Neural crest cell (in vitro differentiated cells): ENCODE results near the gene SPAG17. TPM values are rescaled to one million over a fixed set of nuclear protein-coding genes. Genes with fewer than 3 reads are reported as not detected.
A peak's percentile ranks its signal among the peaks of the same experiment; 100 is the strongest.

ENCODE experiments used
- DNase-seq: peaks from one replicate; pipeline ENCODE4 v3.0.0; 2021; ENCODE audit warnings: low read depth, mixed read lengths, low spot score
- H3K27ac Mint-ChIP-seq: one replicate; pipeline ENCODE4 v1.8.0; 2021; ENCODE audit warnings: mild to moderate bottlenecking, mixed read lengths; ENCODE audit not compliant: unreplicated experiment
- H3K27me3 Mint-ChIP-seq: 2 replicates; pipeline ENCODE4 v1.8.0; 2021; ENCODE audit warnings: low read depth, mild to moderate bottlenecking, mixed read lengths
- H3K36me3 Mint-ChIP-seq: 2 replicates; pipeline ENCODE4 v1.8.0; 2021; ENCODE audit warnings: low read depth, mild to moderate bottlenecking, mixed read lengths
- H3K4me1 Mint-ChIP-seq: 2 replicates; pipeline ENCODE4 v1.8.0; 2021; ENCODE audit warnings: mixed read lengths
- H3K4me3 Mint-ChIP-seq: one replicate; pipeline ENCODE4 v1.8.0; 2021; ENCODE audit warnings: mild to moderate bottlenecking, mixed read lengths
- H3K9me3 Mint-ChIP-seq: 2 replicates; pipeline ENCODE4 v1.8.0; 2021; ENCODE audit warnings: mixed read lengths
- CTCF ChIP-seq: fragments of 200-600 bp; sonication (generic); conservative IDR thresholded peaks from 2 replicates; pipeline ENCODE4 v1.5.0; 2021; ENCODE audit warnings: antibody characterized with exemption, mild to moderate bottlenecking
- total RNA-seq: library from RNA; stranded (reverse); gene quantifications from 2 replicates; pipeline ENCODE4 v1.2.1, GENCODE V29; 2021

Gene SPAG17
- total RNA-seq, 1 donor from 2014 or later: 1.5 TPM

- H3K27ac Mint-ChIP-seq: no peak overlapping the region
- H3K9me3 Mint-ChIP-seq: peaks cover 13% of the 10 kb centered on the region
- H3K4me1 Mint-ChIP-seq: peaks cover 5% of the 10 kb centered on the region
- peaks cover 4% of the 10 kb centered on the region for H3K36me3 Mint-ChIP-seq
- DNase-seq: no peak
- H3K4me3 Mint-ChIP-seq: no peak overlapping the region
- no peaks in the 10 kb centered on the region for H3K27me3 Mint-ChIP-seq
- TF ChIP-seq CTCF: no peak
Measured at GRCh38 chr1:118190561-118190960, 5.5 kb upstream of the SPAG17 start.

- peaks cover 13% of the 10 kb centered on the region for H3K9me3 Mint-ChIP-seq
- no peak overlapping the region for H3K27ac Mint-ChIP-seq
- H3K27me3 Mint-ChIP-seq: no peaks in the 10 kb centered on the region
- no peak for DNase-seq
- no peak for TF ChIP-seq CTCF
- H3K4me3 Mint-ChIP-seq: no peak overlapping the region
- H3K36me3 Mint-ChIP-seq: peaks cover 4% of the 10 kb centered on the region
- H3K4me1 Mint-ChIP-seq: peaks cover 15% of the 10 kb centered on the region
Measured at GRCh38 chr1:118189564-118189963, 4.5 kb upstream of the SPAG17 start.

DNA sequence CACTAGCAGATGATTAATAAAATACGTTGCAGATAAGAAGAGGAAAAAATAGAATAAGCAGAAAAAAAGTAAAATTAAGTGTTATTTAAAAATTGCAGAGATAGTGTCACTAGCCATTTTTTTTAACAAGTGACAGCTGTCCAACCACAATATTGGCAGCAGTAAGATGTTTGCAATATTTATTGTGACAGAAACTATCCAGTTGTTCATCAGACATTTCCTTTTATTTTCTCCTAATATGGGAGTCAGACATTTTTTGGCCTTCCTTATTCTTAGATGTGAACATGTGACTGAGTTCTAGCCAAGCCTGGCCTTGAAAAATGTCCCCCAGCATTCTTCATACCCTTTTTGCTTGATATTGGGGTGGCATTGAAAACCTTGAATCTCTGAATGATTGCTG, 3.4 kb upstream of the SPAG17 start:
- TF ChIP-seq CTCF: no peak
- Mint-ChIP-seq H3K9me3 (peaks cover 10% of the 10 kb centered on the region), H3K36me3 (peaks cover 4% of the 10 kb centered on the region), H3K4me1 (peaks cover 19% of the 10 kb centered on the region), H3K27ac (no peak overlapping the region), H3K27me3 (no peaks in the 10 kb centered on the region), H3K4me3 (no peak overlapping the region)
- DNase-seq: no peak

GRCh38 chr1:118186026-118186425, 998 bp upstream of the SPAG17 start:
- Mint-ChIP-seq H3K36me3 (no peaks in the 10 kb centered on the region), H3K4me3 (no peak overlapping the region), H3K27ac (no peak overlapping the region), H3K4me1 (peaks cover 19% of the 10 kb centered on the region), H3K9me3 (peaks cover 3% of the 10 kb centered on the region), H3K27me3 (no peaks in the 10 kb centered on the region)
- no peak for DNase-seq
- TF ChIP-seq CTCF: no peak

DNA sequence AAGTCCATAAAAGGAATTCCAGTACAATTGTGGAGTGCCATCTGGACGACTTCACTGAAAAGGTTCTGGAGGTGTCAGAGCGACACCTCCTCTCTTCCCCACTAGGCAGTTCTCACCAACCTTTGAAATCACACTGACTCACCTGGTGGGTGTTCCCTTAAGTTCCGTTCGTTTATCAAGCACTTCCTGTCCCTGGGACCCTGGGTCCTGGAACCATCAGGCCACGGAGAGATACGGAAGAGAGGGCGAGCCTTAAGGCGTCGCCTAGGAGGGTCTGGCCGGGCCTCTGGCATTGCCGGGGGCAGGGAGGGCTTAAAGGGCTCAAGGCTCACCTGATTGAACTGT, 317 bp downstream of the SPAG17 start:
- Mint-ChIP-seq H3K36me3 (no peaks in the 10 kb centered on the region), H3K27ac (peak overlapping the region; percentile 86), H3K4me3 (peak overlapping the region; percentile 89), H3K9me3 (peaks cover 3% of the 10 kb centered on the region), H3K4me1 (peaks cover 19% of the 10 kb centered on the region), H3K27me3 (no peaks in the 10 kb centered on the region)
- no peak for TF ChIP-seq CTCF
- DNase-seq: no peak

GRCh38 chr1:118183586-118183985, 1.4 kb downstream of the SPAG17 start:
- H3K9me3 Mint-ChIP-seq: peaks cover 6% of the 10 kb centered on the region
- no peak for DNase-seq
- H3K27me3 Mint-ChIP-seq: no peaks in the 10 kb centered on the region
- H3K4me3 Mint-ChIP-seq: no peak overlapping the region
- no peaks in the 10 kb centered on the region for H3K36me3 Mint-ChIP-seq
- no peak for TF ChIP-seq CTCF
- peaks cover 19% of the 10 kb centered on the region for H3K4me1 Mint-ChIP-seq
- no peak overlapping the region for H3K27ac Mint-ChIP-seq
